Muscle layer of duodenum (tissue), 2 donors: ENCODE data around the gene SALL1.
A peak's percentile ranks its signal among the peaks of the same experiment; 100 is the strongest.

Experiments used
- H3K27ac ChIP-seq: one replicate; pipeline ENCODE4 v1.7.0; 2013; ENCODE audit warnings: mild to moderate bottlenecking, low read length
- H3K27me3 ChIP-seq: one replicate; pipeline ENCODE4 v1.7.0; 2013; ENCODE audit warnings: low read depth, mild to moderate bottlenecking, control low read depth, low read length
- H3K36me3 ChIP-seq, 2 donors: one replicate each; pipeline ENCODE4 v1.7.0; 2013; ENCODE audit warnings: low read length in 2 of 2, control low read depth in 1 of 2, mild to moderate bottlenecking in 1 of 2; ENCODE audit not compliant: insufficient read depth in 2 of 2, control insufficient read depth in 1 of 2
- H3K4me1 ChIP-seq, 2 donors: one replicate each; pipeline ENCODE4 v1.7.0; 2013; ENCODE audit warnings: low read length in 2 of 2, mild to moderate bottlenecking in 2 of 2, control low read depth in 1 of 2, moderate library complexity in 1 of 2; ENCODE audit not compliant: insufficient read depth in 2 of 2, control insufficient read depth in 1 of 2
- H3K4me3 ChIP-seq, 2 donors: one replicate each; pipeline ENCODE4 v1.7.0; 2013; ENCODE audit warnings: low read length in 2 of 2, low read depth in 1 of 2, mild to moderate bottlenecking in 1 of 2
- H3K9me3 ChIP-seq, 2 donors: one replicate each; pipeline ENCODE4 v1.7.0; 2013; ENCODE audit warnings: low read length in 2 of 2, control low read depth in 1 of 2, mild to moderate bottlenecking in 1 of 2; ENCODE audit not compliant: control insufficient read depth in 1 of 2
- donor health status: healthy.

Gene SALL1

GRCh38 chr16:51150888-51151320 lies at the start of gene SALL1:
TSS of gene SALL1 (minus strand) at chr16:51151270. CDS start at chr16:51151241, 29 bp downstream.
- Histone ChIP-seq H3K4me3 (peak within 1 kb of the TSS in 1 of 2 donors; percentile 72), H3K27ac (no peak within 1 kb of the TSS), H3K27me3 (peaks cover 49% of the 10 kb centered on the region), H3K36me3 (no peaks in the 10 kb centered on the region), H3K4me1 (peaks cover 0 to 45% of the 10 kb centered on the region in 2 donors), H3K9me3 (no peaks in the 10 kb centered on the region)

DNA sequence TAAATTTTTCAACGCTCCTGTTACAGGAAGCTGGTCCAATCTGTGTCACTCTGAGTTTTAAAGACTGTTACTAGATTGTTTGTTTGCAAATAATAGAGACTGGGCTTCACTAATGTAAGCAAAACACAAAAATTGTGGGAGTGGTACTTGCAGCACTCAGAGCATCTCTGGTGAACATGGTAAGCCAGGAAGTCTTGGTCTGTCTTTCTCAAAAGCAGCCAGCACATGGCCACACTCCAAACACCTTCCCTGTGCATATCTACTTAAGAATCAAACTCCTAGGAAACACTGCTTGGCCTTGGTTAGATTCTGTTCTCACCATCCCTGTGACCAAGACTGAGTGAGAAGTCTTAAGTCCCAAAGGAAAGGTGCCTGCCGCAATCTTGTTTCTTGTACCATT lies 49.7 kb upstream of the SALL1 start:
- Histone ChIP-seq H3K36me3 (no peaks in the 10 kb centered on the region), H3K9me3 (peaks cover 6 to 11% of the 10 kb centered on the region in 2 donors), H3K27ac (no peak overlapping the region), H3K4me3 (no peak overlapping the region), H3K27me3 (no peaks in the 10 kb centered on the region), H3K4me1 (no peaks in the 10 kb centered on the region)

- Histone ChIP-seq H3K36me3 (no peaks in the 10 kb centered on the region), H3K27me3 (no peaks in the 10 kb centered on the region), H3K9me3 (peaks cover 6 to 11% of the 10 kb centered on the region in 2 donors), H3K4me3 (no peak overlapping the region), H3K27ac (no peak overlapping the region), H3K4me1 (no peaks in the 10 kb centered on the region)
Measured at GRCh38 chr16:51197953-51198748, 47.1 kb upstream of the SALL1 start.

DNA sequence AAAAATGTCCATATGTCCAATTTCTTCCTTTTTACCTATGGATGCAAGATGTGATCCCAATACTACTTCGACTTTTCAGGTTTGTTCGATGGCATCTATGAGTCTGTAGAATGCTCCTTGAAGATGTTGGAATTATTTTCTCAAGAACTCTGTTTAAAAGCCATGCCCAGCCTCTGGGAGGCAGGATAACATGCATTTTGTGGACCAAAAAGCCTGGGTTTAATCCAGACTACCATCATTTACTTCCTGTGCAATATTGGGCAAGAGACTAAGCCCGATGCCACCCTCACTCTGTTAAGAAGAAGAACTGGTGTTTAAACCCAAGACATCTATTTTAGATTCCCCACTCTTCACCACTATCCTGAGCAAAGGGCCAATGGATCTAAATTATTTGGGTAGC lies 42.8 kb upstream of the SALL1 start:
- Histone ChIP-seq H3K36me3 (no peaks in the 10 kb centered on the region), H3K4me1 (no peaks in the 10 kb centered on the region), H3K27me3 (no peaks in the 10 kb centered on the region), H3K27ac (no peak overlapping the region), H3K4me3 (no peak overlapping the region), H3K9me3 (no peaks in the 10 kb centered on the region)

- Histone ChIP-seq H3K9me3 (no peaks in the 10 kb centered on the region), H3K4me3 (no peak overlapping the region), H3K27me3 (no peaks in the 10 kb centered on the region), H3K27ac (no peak overlapping the region), H3K36me3 (no peaks in the 10 kb centered on the region), H3K4me1 (no peaks in the 10 kb centered on the region)
Measured at GRCh38 chr16:51184702-51185433, 33.8 kb upstream of the SALL1 start.

- no peaks in the 10 kb centered on the region for H3K4me1 ChIP-seq
- no peaks in the 10 kb centered on the region for H3K27me3 ChIP-seq
- H3K4me3 ChIP-seq: no peak overlapping the region
- no peak overlapping the region for H3K27ac ChIP-seq
- H3K36me3 ChIP-seq: no peaks in the 10 kb centered on the region
- H3K9me3 ChIP-seq: no peaks in the 10 kb centered on the region
Measured at GRCh38 chr16:51181503-51181811, 30.4 kb upstream of the SALL1 start.

DNA sequence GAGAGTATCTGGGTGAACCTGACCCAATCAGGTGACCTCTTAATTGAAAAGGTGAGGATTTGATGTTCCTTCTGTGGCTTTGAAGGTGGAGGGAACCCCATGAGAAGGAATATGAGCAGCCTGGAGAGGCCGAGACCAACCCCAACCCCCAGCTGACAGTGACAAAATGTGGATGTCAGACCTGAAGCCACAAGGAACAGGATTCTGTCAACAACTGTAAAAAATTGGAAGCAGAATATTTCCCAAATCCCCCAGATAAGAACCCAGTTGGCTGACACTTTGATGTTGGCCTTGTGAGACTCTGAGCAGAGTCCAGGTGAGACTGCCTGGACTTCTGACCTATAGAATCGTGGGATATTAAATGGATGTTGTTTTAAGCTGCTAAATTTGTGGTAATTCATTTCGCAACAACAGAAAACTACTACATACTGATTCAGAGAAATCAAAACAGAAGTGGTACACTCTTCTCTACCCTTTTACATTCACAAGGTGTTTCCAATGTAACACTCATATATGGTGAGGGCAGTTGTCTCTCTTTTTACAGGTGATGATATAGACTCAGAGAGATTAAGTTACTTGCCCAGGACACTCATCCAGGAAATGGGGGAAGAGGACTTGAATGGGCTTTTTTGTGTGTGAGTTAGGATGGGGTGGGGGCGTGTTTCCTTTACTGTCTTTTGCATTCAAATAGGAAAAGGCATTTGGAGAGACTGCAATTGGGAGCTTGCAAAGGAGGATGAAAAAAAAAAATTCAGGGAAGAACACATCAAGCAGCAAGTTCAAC lies 29.8 kb upstream of the SALL1 start:
- Histone ChIP-seq H3K4me3 (no peak overlapping the region), H3K27ac (no peak overlapping the region), H3K9me3 (no peaks in the 10 kb centered on the region), H3K4me1 (no peaks in the 10 kb centered on the region), H3K27me3 (no peaks in the 10 kb centered on the region), H3K36me3 (no peaks in the 10 kb centered on the region)

- no peaks in the 10 kb centered on the region for H3K4me1 ChIP-seq
- H3K4me3 ChIP-seq: no peak overlapping the region
- H3K27ac ChIP-seq: no peak overlapping the region
- H3K9me3 ChIP-seq: no peaks in the 10 kb centered on the region
- no peaks in the 10 kb centered on the region for H3K27me3 ChIP-seq
- no peaks in the 10 kb centered on the region for H3K36me3 ChIP-seq
Measured at GRCh38 chr16:51175081-51175480, 24.0 kb upstream of the SALL1 start.

GRCh38 chr16:51172368-51172767 lies 21.3 kb upstream of the SALL1 start:
- Histone ChIP-seq H3K36me3 (no peaks in the 10 kb centered on the region), H3K27me3 (no peaks in the 10 kb centered on the region), H3K9me3 (no peaks in the 10 kb centered on the region), H3K27ac (no peak overlapping the region), H3K4me3 (no peak overlapping the region), H3K4me1 (no peaks in the 10 kb centered on the region)

- no peak overlapping the region for H3K27ac ChIP-seq
- H3K4me1 ChIP-seq: no peaks in the 10 kb centered on the region
- no peaks in the 10 kb centered on the region for H3K9me3 ChIP-seq
- no peaks in the 10 kb centered on the region for H3K36me3 ChIP-seq
- H3K27me3 ChIP-seq: no peaks in the 10 kb centered on the region
- no peak overlapping the region for H3K4me3 ChIP-seq
Measured at GRCh38 chr16:51168755-51169154, 17.7 kb upstream of the SALL1 start.

GRCh38 chr16:51167170-51167895 lies 16.3 kb upstream of the SALL1 start:
- Histone ChIP-seq H3K4me1 (no peaks in the 10 kb centered on the region), H3K36me3 (no peaks in the 10 kb centered on the region), H3K4me3 (no peak overlapping the region), H3K27me3 (no peaks in the 10 kb centered on the region), H3K9me3 (no peaks in the 10 kb centered on the region), H3K27ac (no peak overlapping the region)
